HUES64 (cell line): ENCODE results near the gene WDR48.

Source experiments
- H3K27ac ChIP-seq: 2 replicates; pipeline ENCODE4 v1.7.0; 2013; ENCODE audit warnings: low read depth, low read length, inconsistent platforms
- H3K27me3 ChIP-seq: 2 replicates; pipeline ENCODE4 v1.6.1; 2013; ENCODE audit warnings: mild to moderate bottlenecking, low read length; ENCODE audit not compliant: insufficient read depth
- H3K36me3 ChIP-seq: 2 replicates; pipeline ENCODE4 v1.6.1; 2013; ENCODE audit warnings: mild to moderate bottlenecking, low read length; ENCODE audit not compliant: insufficient read depth
- H3K4me1 ChIP-seq: 2 replicates; pipeline ENCODE4 v1.6.1; 2013; ENCODE audit warnings: mild to moderate bottlenecking, low read length, moderate library complexity; ENCODE audit not compliant: insufficient read depth
- H3K4me3 ChIP-seq: 2 replicates; pipeline ENCODE4 v1.5.1; 2013; ENCODE audit warnings: mild to moderate bottlenecking, low read length, moderate library complexity
- H3K9ac ChIP-seq: 2 replicates; pipeline ENCODE4 v1.6.1; 2013; ENCODE audit warnings: mild to moderate bottlenecking, low read depth, low read length
- H3K9me3 ChIP-seq: 2 replicates; pipeline ENCODE4 v1.6.1; 2013; ENCODE audit warnings: low read depth, low read length; ENCODE audit not compliant: insufficient read depth
- WGBS: fragments of 150-250, 120-280 bp; methylation state at CpG from one replicate; pipeline ENCODE4 v1.1.7; 2013; ENCODE audit warnings: missing lambda C conversion rate; 5-methylcytosine and 5-hydroxymethylcytosine counted together

WDR48 gene

DNA sequence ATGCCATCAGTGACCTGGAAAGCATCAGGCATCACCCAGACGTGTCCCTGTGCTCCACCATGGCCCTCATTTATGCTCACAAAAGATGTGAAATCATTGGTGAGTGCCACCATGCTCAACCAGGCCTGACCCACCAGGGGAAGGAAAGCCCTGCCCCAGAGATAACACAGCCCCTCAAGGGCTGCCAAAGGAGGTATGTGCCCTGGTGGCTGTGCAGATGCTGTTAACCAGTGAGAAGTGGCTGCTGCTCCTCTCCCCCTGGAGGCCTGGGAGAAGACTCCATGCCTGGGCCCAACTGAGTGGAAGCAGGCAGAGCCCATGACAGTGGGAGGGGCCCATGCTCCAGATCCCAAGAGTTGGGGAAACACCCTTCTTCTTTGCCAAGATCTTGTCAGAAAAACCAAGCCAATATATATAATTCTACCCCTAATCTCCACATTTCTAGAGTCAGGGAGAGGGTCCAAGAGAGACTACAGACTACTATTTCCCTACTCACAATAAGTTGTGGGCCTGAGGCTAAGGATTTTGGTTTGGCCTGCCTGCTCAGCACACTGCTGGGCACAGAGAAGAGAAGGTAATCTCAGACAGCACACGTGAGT is 58.3 kb downstream of the WDR48 start:
- H3K36me3 ChIP-seq, result no peaks in the 10 kb centered on the region
- peaks cover 4% of the 10 kb centered on the region; the same call in 1 of the 2 replicates for H3K4me1 ChIP-seq
- peaks cover 12% of the 10 kb centered on the region; the same call in 1 of the 2 replicates for H3K27me3 ChIP-seq
- no peak overlapping the region for H3K27ac ChIP-seq
- H3K9ac ChIP-seq, result no peak overlapping the region
- WGBS, result 78% methylated on average over 2 of the region's 2 CpGs
- no peak overlapping the region for H3K4me3 ChIP-seq
- no peaks in the 10 kb centered on the region for H3K9me3 ChIP-seq

DNA sequence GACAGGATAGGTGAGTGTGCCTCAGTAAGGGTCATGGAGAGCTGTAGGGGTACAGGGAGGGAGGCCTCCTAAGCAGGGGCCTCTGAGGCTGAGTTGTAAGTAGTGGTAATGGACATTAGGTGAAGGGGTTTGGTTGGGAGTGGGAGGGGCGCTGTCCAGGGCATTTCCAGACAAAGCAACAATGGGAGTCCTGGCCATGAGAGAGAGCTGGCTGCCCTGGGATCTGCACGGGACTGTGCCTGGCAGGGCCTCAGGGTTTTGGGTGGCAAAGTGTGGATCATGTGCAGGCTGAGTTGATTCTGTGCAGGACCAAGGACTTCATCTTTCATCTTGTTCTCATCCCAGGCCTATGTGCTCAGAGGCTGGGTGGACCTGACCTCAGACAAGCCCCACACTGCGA is 60.3 kb downstream of the WDR48 start:
- Histone ChIP-seq H3K4me3 (no peak overlapping the region), H3K36me3 (no peaks in the 10 kb centered on the region), H3K27me3 (peaks cover 8% of the 10 kb centered on the region; the same call in 1 of the 2 replicates), H3K27ac (no peak overlapping the region), H3K9me3 (no peaks in the 10 kb centered on the region), H3K4me1 (peaks cover 4% of the 10 kb centered on the region; the same call in 1 of the 2 replicates), H3K9ac (no peak overlapping the region)
- WGBS, result 83% methylated on average over 3 of the region's 3 CpGs

DNA sequence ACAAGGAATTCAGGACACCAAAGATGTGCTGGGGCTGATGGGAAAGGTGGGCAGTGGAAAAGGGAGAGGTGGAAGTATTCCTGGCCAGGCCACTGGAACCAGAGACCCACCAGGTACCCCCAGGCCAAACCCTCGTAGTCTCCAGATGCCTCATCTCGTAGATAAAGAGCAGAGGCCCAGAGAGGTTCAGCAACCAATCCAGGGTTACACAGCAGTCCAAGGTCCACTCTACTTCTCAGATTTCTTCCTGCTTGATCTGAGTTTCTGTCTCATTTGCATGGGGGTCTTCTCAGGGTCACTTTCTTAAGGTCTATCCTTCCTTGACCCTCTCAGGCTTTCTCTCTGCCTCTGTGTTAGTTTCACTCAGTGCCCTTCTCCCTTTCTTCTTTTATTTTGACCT is 60.7 kb downstream of the WDR48 start:
- Histone ChIP-seq H3K4me3 (no peak overlapping the region), H3K36me3 (no peaks in the 10 kb centered on the region), H3K27me3 (peaks cover 8% of the 10 kb centered on the region; the same call in 1 of the 2 replicates), H3K4me1 (peaks cover 4% of the 10 kb centered on the region; the same call in 1 of the 2 replicates), H3K27ac (no peak overlapping the region), H3K9me3 (no peaks in the 10 kb centered on the region), H3K9ac (no peak overlapping the region)
- 91% methylated on average over 2 of the region's 2 CpGs for WGBS

DNA sequence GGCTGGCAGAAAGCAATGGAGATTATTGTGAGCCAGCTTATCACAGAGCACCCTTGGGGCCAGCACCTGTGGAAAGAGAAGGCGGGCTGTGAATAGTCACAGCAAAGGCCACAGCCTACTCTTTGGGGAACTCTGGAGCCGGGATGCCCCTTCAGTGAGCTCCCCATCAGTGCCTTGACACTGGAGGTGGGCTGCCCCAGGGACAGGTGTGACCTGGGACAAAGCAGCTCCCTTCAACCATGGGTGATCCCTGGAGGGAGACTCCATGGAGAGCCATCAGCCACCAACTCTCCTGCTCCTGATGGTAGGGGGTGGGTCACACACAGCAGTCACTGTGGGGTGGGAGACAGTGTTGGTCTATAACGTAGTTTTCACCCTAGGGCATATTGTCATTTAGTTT is 61.5 kb downstream of the WDR48 start:
- no peaks in the 10 kb centered on the region for H3K9me3 ChIP-seq
- no peak overlapping the region for H3K4me3 ChIP-seq
- H3K9ac ChIP-seq, result no peak overlapping the region
- no peak overlapping the region for H3K27ac ChIP-seq
- 90% methylated on average over 2 of the region's 3 CpGs for WGBS
- peaks cover under 1% of the 10 kb centered on the region; the same call in 1 of the 2 replicates for H3K4me1 ChIP-seq
- H3K36me3 ChIP-seq, result no peaks in the 10 kb centered on the region
- peaks cover 4% of the 10 kb centered on the region; the same call in 1 of the 2 replicates for H3K27me3 ChIP-seq

DNA sequence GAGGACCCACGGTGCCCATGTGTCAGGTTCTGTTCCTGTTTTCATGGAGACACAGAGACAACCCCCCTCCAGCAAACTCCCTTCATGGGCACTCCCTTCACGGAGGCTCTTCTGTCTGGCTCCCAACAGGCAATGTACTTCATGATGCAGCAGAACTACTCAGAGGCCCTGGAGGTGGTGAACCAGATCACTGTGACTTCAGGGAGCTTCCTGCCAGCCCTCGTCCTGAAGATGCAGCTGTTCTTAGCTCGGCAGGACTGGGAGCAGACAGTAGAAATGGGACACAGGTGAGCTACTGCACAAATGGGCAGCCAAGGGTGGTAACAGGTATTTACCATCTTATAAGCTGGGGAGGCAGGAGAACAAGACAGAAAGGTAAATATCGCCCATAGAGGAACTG is 62.6 kb downstream of the WDR48 start:
- no peaks in the 10 kb centered on the region for H3K27me3 ChIP-seq
- 86% methylated on average over 5 of the region's 5 CpGs for WGBS
- no peak overlapping the region for H3K4me3 ChIP-seq
- no peaks in the 10 kb centered on the region for H3K4me1 ChIP-seq
- H3K36me3 ChIP-seq, result no peaks in the 10 kb centered on the region
- H3K27ac ChIP-seq, result no peak overlapping the region
- H3K9ac ChIP-seq, result no peak overlapping the region
- H3K9me3 ChIP-seq, result no peaks in the 10 kb centered on the region

DNA sequence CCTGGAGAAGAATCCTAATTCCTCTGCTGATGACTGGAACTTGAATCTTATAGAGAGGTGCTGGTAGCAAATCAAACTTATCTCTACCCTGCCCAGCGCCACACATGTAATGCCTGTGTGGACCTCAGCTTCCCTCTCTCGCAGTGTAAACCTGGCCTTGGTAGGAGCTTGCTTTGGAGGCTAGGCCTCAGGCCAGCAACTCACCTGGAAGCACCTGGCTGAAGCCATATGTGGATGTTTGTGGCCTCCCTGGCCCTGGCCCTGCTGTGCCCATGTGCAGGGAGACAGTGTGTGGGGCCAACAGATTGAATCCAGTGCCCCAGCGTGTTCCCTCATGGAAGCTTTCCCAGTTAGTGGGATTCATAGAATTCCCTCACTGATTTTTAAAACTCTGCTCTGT is 64.1 kb downstream of the WDR48 start:
- H3K4me1 ChIP-seq, result no peaks in the 10 kb centered on the region
- 92% methylated on average over 3 of the region's 3 CpGs for WGBS
- no peak overlapping the region for H3K27ac ChIP-seq
- no peaks in the 10 kb centered on the region for H3K27me3 ChIP-seq
- H3K9me3 ChIP-seq, result no peaks in the 10 kb centered on the region
- H3K4me3 ChIP-seq, result no peak overlapping the region
- no peaks in the 10 kb centered on the region for H3K36me3 ChIP-seq
- no peak overlapping the region for H3K9ac ChIP-seq

DNA sequence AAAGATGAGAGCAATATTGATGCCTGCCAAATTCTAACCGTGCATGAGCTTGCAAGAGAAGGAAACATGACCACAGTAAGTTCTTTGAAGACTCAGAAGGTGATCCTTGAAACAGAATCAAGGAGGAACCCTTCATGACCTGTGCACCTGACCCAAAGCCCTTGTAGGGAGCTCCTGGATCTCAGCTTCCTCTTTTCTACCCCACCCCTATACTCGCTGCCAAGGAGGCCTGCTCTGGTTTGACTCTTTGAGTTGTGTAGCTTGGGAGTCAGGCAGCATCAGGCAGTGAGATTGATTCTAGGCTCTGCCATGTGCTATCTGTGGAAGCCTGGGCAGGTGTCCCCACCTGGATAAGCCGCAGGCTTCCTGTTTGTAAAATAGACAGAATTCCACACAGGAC is 66.3 kb downstream of the WDR48 start:
- H3K9me3 ChIP-seq, result no peaks in the 10 kb centered on the region
- H3K27me3 ChIP-seq, result no peaks in the 10 kb centered on the region
- H3K9ac ChIP-seq, result no peak overlapping the region
- no peak overlapping the region for H3K4me3 ChIP-seq
- no peaks in the 10 kb centered on the region for H3K4me1 ChIP-seq
- WGBS, result 93% methylated on average over 2 of the region's 3 CpGs
- no peaks in the 10 kb centered on the region for H3K36me3 ChIP-seq
- H3K27ac ChIP-seq, result no peak overlapping the region

DNA sequence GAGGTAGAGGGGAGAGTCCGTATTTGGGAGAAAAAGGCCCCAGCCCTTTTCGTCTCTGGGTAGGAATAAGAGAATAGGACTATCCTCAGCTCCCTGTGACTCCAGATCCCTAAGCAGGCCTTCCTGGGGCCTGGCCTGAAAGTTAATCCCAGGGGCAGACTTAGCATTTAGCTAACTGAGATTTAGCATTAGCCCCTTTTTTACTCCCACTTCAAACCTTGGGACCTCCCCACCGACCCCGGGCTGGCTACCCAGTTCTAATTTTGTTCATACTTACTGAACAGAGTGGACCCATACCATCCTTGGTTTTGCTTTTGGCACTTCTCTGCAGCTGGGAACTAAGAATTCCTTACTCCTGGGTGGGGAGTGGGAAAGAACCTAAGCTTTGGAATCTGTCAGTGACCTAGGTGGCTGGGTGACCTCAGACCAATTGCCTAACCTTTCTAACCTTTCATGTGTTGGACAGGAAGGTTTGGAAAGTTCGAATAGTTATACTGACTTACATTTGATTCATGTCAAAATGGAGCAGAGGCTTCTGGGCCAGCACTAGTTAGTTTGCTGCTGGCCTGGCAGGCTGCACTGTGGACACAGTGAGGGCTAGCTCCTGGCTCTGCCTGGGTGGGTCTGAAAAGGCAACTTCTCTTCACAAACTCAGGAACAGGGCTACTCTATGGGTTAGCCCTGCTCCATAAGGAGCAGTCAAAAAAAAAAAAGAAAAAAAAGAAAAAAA is 67.3 kb downstream of the WDR48 start:
- Histone ChIP-seq H3K9ac (no peak overlapping the region), H3K9me3 (no peaks in the 10 kb centered on the region), H3K4me3 (no peak overlapping the region), H3K4me1 (no peaks in the 10 kb centered on the region), H3K36me3 (no peaks in the 10 kb centered on the region), H3K27me3 (no peaks in the 10 kb centered on the region), H3K27ac (no peak overlapping the region)
- 88% methylated on average over 5 of the region's 5 CpGs for WGBS

DNA sequence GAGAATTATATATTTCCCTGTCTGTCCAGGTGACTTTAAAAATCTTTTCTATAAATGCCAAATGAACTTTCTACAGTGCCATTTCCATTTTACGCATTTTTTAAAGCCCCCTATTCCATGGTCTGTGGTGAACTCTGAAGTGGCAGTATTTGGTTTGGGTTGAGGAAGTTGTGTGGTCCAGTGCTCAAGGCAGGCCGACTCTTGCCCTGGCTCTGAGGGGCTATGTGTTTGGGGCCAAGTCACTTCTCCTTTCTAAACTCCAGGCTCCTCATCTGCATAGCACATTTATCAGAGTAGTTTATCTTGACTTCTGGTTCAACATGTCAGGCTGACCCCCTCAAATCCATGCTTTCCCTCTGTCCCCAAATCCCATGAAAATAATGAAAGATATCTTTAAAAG is 69.8 kb downstream of the WDR48 start:
- H3K9me3 ChIP-seq, result no peaks in the 10 kb centered on the region
- no peaks in the 10 kb centered on the region for H3K27me3 ChIP-seq
- H3K4me1 ChIP-seq, result no peaks in the 10 kb centered on the region
- WGBS, result 95% methylated on average over 2 of the region's 2 CpGs
- no peak overlapping the region for H3K4me3 ChIP-seq
- no peak overlapping the region for H3K9ac ChIP-seq
- H3K36me3 ChIP-seq, result no peaks in the 10 kb centered on the region
- H3K27ac ChIP-seq, result no peak overlapping the region

DNA sequence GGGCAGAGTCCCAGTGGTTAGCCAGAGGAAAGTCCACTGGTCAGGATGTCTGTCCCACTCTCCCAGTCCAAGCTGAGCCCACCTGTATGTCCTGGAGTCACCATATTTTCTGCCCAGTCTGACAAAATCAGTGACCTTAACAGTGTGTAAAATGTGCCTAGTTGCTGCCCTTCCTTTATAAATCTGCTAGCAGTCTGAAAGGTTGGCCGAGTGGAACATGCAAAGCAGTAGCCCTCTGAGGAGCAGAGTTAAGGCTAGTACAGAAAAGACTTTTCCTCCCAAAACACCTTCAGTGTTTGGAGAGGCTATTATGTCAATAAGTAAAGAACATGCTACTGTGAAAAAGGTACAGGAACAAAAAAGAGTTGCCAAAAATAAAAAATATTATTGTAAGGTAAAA is 71.0 kb downstream of the WDR48 start:
- Histone ChIP-seq H3K9ac (no peak overlapping the region), H3K27ac (no peak overlapping the region), H3K4me3 (no peak overlapping the region), H3K4me1 (no peaks in the 10 kb centered on the region), H3K9me3 (no peaks in the 10 kb centered on the region), H3K27me3 (no peaks in the 10 kb centered on the region), H3K36me3 (no peaks in the 10 kb centered on the region)
- WGBS, result 78% methylated on average over 1 of the region's 1 CpG

DNA sequence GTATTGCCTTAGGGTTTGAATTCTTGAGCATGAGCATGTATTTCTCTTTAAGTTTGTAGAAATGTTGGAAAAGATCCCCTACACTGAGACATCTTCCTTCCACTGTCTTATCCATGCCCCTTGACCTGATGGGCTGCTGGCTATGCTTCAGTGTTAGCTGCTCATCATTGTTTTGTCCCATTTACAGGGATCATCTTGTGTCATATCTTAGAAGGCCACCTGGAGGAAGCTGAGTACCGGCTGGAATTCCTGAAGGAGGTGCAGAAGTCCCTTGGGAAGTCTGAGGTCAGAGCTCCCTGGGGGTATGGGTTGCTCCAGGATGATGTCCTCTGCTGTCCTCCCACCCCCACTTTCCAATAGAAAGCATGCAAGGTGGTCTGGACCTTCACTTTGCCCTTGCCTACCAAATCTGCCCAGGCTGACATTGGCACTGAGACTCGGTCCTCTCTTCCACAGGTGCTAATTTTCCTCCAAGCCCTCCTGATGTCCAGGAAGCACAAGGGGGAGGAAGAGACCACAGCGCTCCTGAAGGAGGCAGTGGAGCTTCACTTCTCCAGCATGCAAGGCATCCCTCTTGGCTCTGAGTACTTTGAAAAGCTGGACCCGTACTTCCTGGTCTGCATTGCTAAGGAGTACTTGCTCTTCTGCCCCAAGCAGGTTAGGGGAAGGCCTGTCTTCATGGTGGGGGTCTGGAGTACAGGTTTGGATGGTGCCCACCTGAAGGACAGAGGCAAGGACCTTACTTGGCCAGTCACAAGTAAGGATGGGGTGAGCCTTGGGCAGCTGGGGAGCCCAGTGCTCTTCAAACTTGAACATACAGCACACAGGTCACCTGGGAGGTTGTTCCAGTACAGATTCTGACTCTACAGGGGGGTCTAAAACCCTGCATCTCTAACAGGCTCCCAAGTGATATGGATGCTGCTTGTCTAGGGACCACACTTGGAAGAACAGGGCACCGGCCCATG is 73.3 kb downstream of the WDR48 start:
- H3K27ac ChIP-seq, result no peak overlapping the region
- no peaks in the 10 kb centered on the region for H3K27me3 ChIP-seq
- no peaks in the 10 kb centered on the region for H3K9me3 ChIP-seq
- H3K36me3 ChIP-seq, result no peaks in the 10 kb centered on the region
- WGBS, result 78% methylated on average over 5 of the region's 5 CpGs
- H3K4me3 ChIP-seq, result no peak overlapping the region
- H3K4me1 ChIP-seq, result no peaks in the 10 kb centered on the region
- H3K9ac ChIP-seq, result no peak overlapping the region
